ENCODE measurements around the gene PCDH9. TPM values are rescaled to one million over a fixed set of nuclear protein-coding genes. Genes with fewer than 3 reads are reported as not detected.

The PCDH9 gene
- total and polyA plus RNA-seq, 2 experiments from 2014 or later, result 0.56 to 0.76 TPM

GRCh38 chr13:67107979-67108378, 122.2 kb downstream of the PCDH9 start:
- 29 to 40% methylated on average over 1 to 2 of the region's 2 CpGs for WGBS, 2 experiments (ENCODE audit: low coverage in 1 of 2, low lambda C conversion rate in 2 of 2, missing lambda C conversion rate in 2 of 2)
- no peaks in the 10 kb centered on the region for H3K9me3 ChIP-seq (ENCODE audit: low read depth)
- no peaks in the 10 kb centered on the region for H3K4me1 ChIP-seq (ENCODE audit: insufficient read depth)
- no peak overlapping the region for H2AFZ ChIP-seq
- no peaks in the 10 kb centered on the region for H3F3A ChIP-seq (ENCODE audit: insufficient read depth)
- no peaks in the 10 kb centered on the region for H3K79me2 ChIP-seq (ENCODE audit: insufficient read depth)
- no peaks in the 10 kb centered on the region for H4K20me1 ChIP-seq (ENCODE audit: insufficient read depth)
- in situ Hi-C loops (cut with MboI), result no loop called here
- TF ChIP-seq EZH2 (IDR thresholded peaks at IDR 0.05; ENCODE audit: insufficient read depth, poor library complexity, severe bottlenecking), result no peak
- TF ChIP-seq EZH2phosphoT487 (IDR thresholded peaks at IDR 0.05; ENCODE audit: insufficient read depth, low read depth), result no peak
- H3K27ac ChIP-seq, result no peak overlapping the region
- no peak overlapping the region for H3K9ac ChIP-seq
- no peak overlapping the region for H3K4me3 ChIP-seq
- no peak for DNase-seq
- no peaks in the 10 kb centered on the region for H3K27me3 ChIP-seq (replicated peaks; ENCODE audit: insufficient read depth)
- no peak overlapping the region for H3K4me2 ChIP-seq (ENCODE audit: unreplicated experiment)
- no peaks in the 10 kb centered on the region for H3K36me3 ChIP-seq (ENCODE audit: low read depth)
- no peaks in the 10 kb centered on the region for H3K9me2 ChIP-seq (ENCODE audit: insufficient read depth)

- H3K27me3 ChIP-seq (replicated peaks; ENCODE audit: insufficient read depth), result no peaks in the 10 kb centered on the region
- H2AFZ ChIP-seq, result no peak overlapping the region
- no peaks in the 10 kb centered on the region for H3K9me3 ChIP-seq (ENCODE audit: low read depth)
- H3K36me3 ChIP-seq (ENCODE audit: low read depth), result no peaks in the 10 kb centered on the region
- H3K4me1 ChIP-seq (ENCODE audit: insufficient read depth), result no peaks in the 10 kb centered on the region
- in situ Hi-C loops (cut with MboI), result no loop called here
- no peaks in the 10 kb centered on the region for H3K9me2 ChIP-seq (ENCODE audit: insufficient read depth)
- no peak for TF ChIP-seq EZH2 (IDR thresholded peaks at IDR 0.05; ENCODE audit: insufficient read depth, poor library complexity, severe bottlenecking)
- H4K20me1 ChIP-seq (ENCODE audit: insufficient read depth), result no peaks in the 10 kb centered on the region
- H3K79me2 ChIP-seq (ENCODE audit: insufficient read depth), result no peaks in the 10 kb centered on the region
- H3K4me2 ChIP-seq (ENCODE audit: unreplicated experiment), result no peak overlapping the region
- no peak overlapping the region for H3K9ac ChIP-seq
- no peak overlapping the region for H3K4me3 ChIP-seq
- WGBS, 2 experiments (ENCODE audit: low coverage in 1 of 2, low lambda C conversion rate in 2 of 2, missing lambda C conversion rate in 2 of 2), result 9 to 14% methylated on average over 6 of the region's 6 CpGs
- H3F3A ChIP-seq (ENCODE audit: insufficient read depth), result no peaks in the 10 kb centered on the region
- H3K27ac ChIP-seq, result no peak overlapping the region
- no peak for DNase-seq
Observed at GRCh38 chr13:67106502-67107057, 123.6 kb downstream of the PCDH9 start.

- TF ChIP-seq EZH2 (IDR thresholded peaks at IDR 0.05; ENCODE audit: insufficient read depth, poor library complexity, severe bottlenecking) (no peak), EZH2phosphoT487 (IDR thresholded peaks at IDR 0.05; ENCODE audit: insufficient read depth, low read depth) (no peak)
- H2AFZ ChIP-seq, result no peak overlapping the region
- DNase-seq, result no peak
- H3K36me3 ChIP-seq (ENCODE audit: low read depth), result no peaks in the 10 kb centered on the region
- no peak overlapping the region for H3K4me3 ChIP-seq
- H3K4me2 ChIP-seq (ENCODE audit: unreplicated experiment), result no peak overlapping the region
- no peak overlapping the region for H3K9ac ChIP-seq
- H3K4me1 ChIP-seq (ENCODE audit: insufficient read depth), result no peaks in the 10 kb centered on the region
- no peaks in the 10 kb centered on the region for H3F3A ChIP-seq (ENCODE audit: insufficient read depth)
- H3K27me3 ChIP-seq (replicated peaks; ENCODE audit: insufficient read depth), result no peaks in the 10 kb centered on the region
- WGBS, 2 experiments (ENCODE audit: low coverage in 1 of 2, low lambda C conversion rate in 2 of 2, missing lambda C conversion rate in 2 of 2), result 11 to 13% methylated on average over 4 of the region's 4 CpGs
- in situ Hi-C loops (cut with MboI), result no loop called here
- no peaks in the 10 kb centered on the region for H3K9me2 ChIP-seq (ENCODE audit: insufficient read depth)
- no peaks in the 10 kb centered on the region for H3K79me2 ChIP-seq (ENCODE audit: insufficient read depth)
- H3K9me3 ChIP-seq (ENCODE audit: low read depth), result no peaks in the 10 kb centered on the region
- no peak overlapping the region for H3K27ac ChIP-seq
- no peaks in the 10 kb centered on the region for H4K20me1 ChIP-seq (ENCODE audit: insufficient read depth)
Observed at GRCh38 chr13:67101730-67102467, 128.2 kb downstream of the PCDH9 start.

GRCh38 chr13:67100730-67101129, 129.4 kb downstream of the PCDH9 start:
- H3K4me2 ChIP-seq (ENCODE audit: unreplicated experiment), result no peak overlapping the region

More at GRCh38 chr13:67100730-67101129, 129.4 kb downstream of the PCDH9 start:
- H3K4me3 ChIP-seq, result no peak overlapping the region
- no peak overlapping the region for H3K27ac ChIP-seq
- H3K9ac ChIP-seq, result no peak overlapping the region
- H3K27me3 ChIP-seq (replicated peaks; ENCODE audit: insufficient read depth), result no peaks in the 10 kb centered on the region
- H3K79me2 ChIP-seq (ENCODE audit: insufficient read depth), result no peaks in the 10 kb centered on the region
- no peaks in the 10 kb centered on the region for H3K9me3 ChIP-seq (ENCODE audit: low read depth)
- no peaks in the 10 kb centered on the region for H3F3A ChIP-seq (ENCODE audit: insufficient read depth)
- no peak for DNase-seq
- in situ Hi-C loops (cut with MboI), result no loop called here
- no peak overlapping the region for H2AFZ ChIP-seq
- WGBS, 2 experiments (ENCODE audit: low coverage in 1 of 2, low lambda C conversion rate in 2 of 2, missing lambda C conversion rate in 2 of 2), result 15 to 28% methylated on average over 3 of the region's 3 CpGs
- no peaks in the 10 kb centered on the region for H3K4me1 ChIP-seq (ENCODE audit: insufficient read depth)
- no peaks in the 10 kb centered on the region for H3K36me3 ChIP-seq (ENCODE audit: low read depth)
- no peaks in the 10 kb centered on the region for H3K9me2 ChIP-seq (ENCODE audit: insufficient read depth)
- TF ChIP-seq EZH2phosphoT487 (IDR thresholded peaks at IDR 0.05; ENCODE audit: insufficient read depth, low read depth), result no peak
- no peak for TF ChIP-seq EZH2 (IDR thresholded peaks at IDR 0.05; ENCODE audit: insufficient read depth, poor library complexity, severe bottlenecking)
- no peaks in the 10 kb centered on the region for H4K20me1 ChIP-seq (ENCODE audit: insufficient read depth)
